Endothelial cell of umbilical vein (primary cell): Measurements from ENCODE around the gene ZFYVE28. TPM values are rescaled to one million over a fixed set of nuclear protein-coding genes. Genes with fewer than 3 reads are reported as not detected.

ENCODE experiments used
- BruUV-seq: library from RNA; stranded (reverse); fragments of 400-500 nt; replicated peaks from 2 replicates; lab custom pipeline; 2021; lab: Mats Ljungman, UMichigan
- CTCF ChIA-PET: fragments of 300-600, 350-600 bp; sonication (Branson Sonifier 250); formaldehyde crosslinking; loops from one replicate; lab custom pipeline; 2021; ENCODE audit warnings: antibody characterized with exemption, inconsistent platforms; lab: Charles Lee
- POLR2A ChIA-PET: fragments of 300-600, 350-600 bp; sonication (Branson Sonifier 250); formaldehyde crosslinking; loops from one replicate; lab custom pipeline; 2021; ENCODE audit warnings: antibody characterized with exemption, inconsistent platforms; lab: Charles Lee
- DNase-seq: peaks from one replicate; pipeline ENCODE4 v3.0.0-alpha.2; 2011; ENCODE audit warnings: low read depth, low spot score
- FAIRE-seq: peaks from 2 replicates; lab custom pipeline; 2011; peaks lifted over from hg19 to GRCh38; lab: Jason Lieb, UNC
- H2AFZ ChIP-seq: 2 replicates; pipeline ENCODE4 v1.6.0; 2012; ENCODE audit warnings: low read depth, low read length, control low read depth, inconsistent platforms
- H3K27ac ChIP-seq: 2 replicates; pipeline ENCODE4 v1.5.1; 2011; ENCODE audit warnings: low read depth, mild to moderate bottlenecking, control low read depth, low read length, moderate library complexity; ENCODE audit not compliant: insufficient read depth
- H3K27me3 ChIP-seq, 2 experiments: 2 replicates each; pipeline versions ENCODE4 v1.6.0 to v1.6.1; 2011; ENCODE audit warnings: low read length in 2 of 2, mixed read lengths in 1 of 2; ENCODE audit not compliant: control insufficient read depth in 2 of 2, insufficient read depth in 2 of 2
- H3K36me3 ChIP-seq, 2 experiments: 2 replicates in 1 of 2; 3 replicates in 1 of 2; pipeline ENCODE4 v1.5.1; 2011; ENCODE audit warnings: low read length in 2 of 2, mild to moderate bottlenecking in 1 of 2, moderate library complexity in 1 of 2; ENCODE audit not compliant: control insufficient read depth in 2 of 2, insufficient read depth in 2 of 2; ENCODE audit errors: extremely low read depth in 1 of 2
- H3K4me1 ChIP-seq: 3 replicates; pipeline ENCODE4 v1.5.1; 2011; ENCODE audit warnings: mild to moderate bottlenecking, low read length; ENCODE audit not compliant: control insufficient read depth, insufficient read depth; ENCODE audit errors: extremely low read depth
- H3K4me2 ChIP-seq: 2 replicates; pipeline ENCODE4 v1.6.1; 2011; ENCODE audit warnings: low read length, control low read depth, mixed read lengths; ENCODE audit not compliant: insufficient read depth
- H3K4me3 ChIP-seq, 3 experiments: fragments of 200-600 bp in 1 of 3; sonication (generic), shearing (Covaris generic) in 1 of 3; replicated peaks in 1 of 3; 2 replicates each; pipeline ENCODE4 v1.5.1; 2011 to 2016; ENCODE audit warnings: control low read depth in 3 of 3, low read length in 3 of 3, mild to moderate bottlenecking in 2 of 3, inconsistent platforms in 1 of 3, low read depth in 1 of 3, moderate library complexity in 1 of 3; ENCODE audit not compliant: insufficient read depth in 1 of 3
- H3K79me2 ChIP-seq: 2 replicates; pipeline ENCODE4 v1.6.0; 2012; ENCODE audit warnings: low read length, inconsistent platforms; ENCODE audit not compliant: control insufficient read depth, insufficient read depth
- H3K9ac ChIP-seq: replicated peaks from 2 replicates; pipeline ENCODE3; 2011; ENCODE audit warnings: low read length, control low read depth; ENCODE audit not compliant: insufficient read depth; ENCODE audit errors: extremely low read depth
- H3K9me1 ChIP-seq: replicated peaks from 3 replicates; pipeline ENCODE4 v1.6.0; 2011; ENCODE audit warnings: mild to moderate bottlenecking, low read length; ENCODE audit not compliant: control insufficient read depth, insufficient read depth; ENCODE audit errors: extremely low read depth
- H3K9me3 ChIP-seq: replicated peaks from 2 replicates; pipeline ENCODE4 v1.5.1; 2012; ENCODE audit warnings: low read length, inconsistent platforms; ENCODE audit not compliant: control insufficient read depth, insufficient read depth
- H4K20me1 ChIP-seq: replicated peaks from 2 replicates; pipeline ENCODE3; 2011; ENCODE audit warnings: mild to moderate bottlenecking, low read length; ENCODE audit not compliant: control insufficient read depth, insufficient read depth; ENCODE audit errors: extremely low read depth
- CTCF ChIP-seq, 2 donors: IDR thresholded peaks; 1 replicate in 1 of 2; 2 replicates in 1 of 2; pipeline ENCODE4 v1.5.1; 2011; ENCODE audit warnings: low read length in 2 of 2, mild to moderate bottlenecking in 2 of 2, moderate library complexity in 2 of 2, control low read depth in 1 of 2, inconsistent platforms in 1 of 2, low read depth in 1 of 2; ENCODE audit not compliant: insufficient read depth in 1 of 2; ENCODE audit errors: extremely low read depth in 1 of 2
- EZH2 ChIP-seq: IDR thresholded peaks from 2 replicates; pipeline ENCODE4 v1.6.1; 2012; ENCODE audit warnings: borderline replicate concordance, low read depth, mild to moderate bottlenecking, moderate library complexity, low read length, inconsistent platforms; ENCODE audit not compliant: severe bottlenecking
- FOS ChIP-seq: IDR thresholded peaks from 2 replicates; pipeline ENCODE4 v1.6.1; 2011; ENCODE audit warnings: mild to moderate bottlenecking, low read length, moderate library complexity, borderline replicate concordance; ENCODE audit not compliant: insufficient read depth
- GATA2 ChIP-seq: IDR thresholded peaks from 2 replicates; pipeline ENCODE4 v1.7.0; 2011; ENCODE audit warnings: low read depth, mild to moderate bottlenecking, moderate library complexity, mixed read lengths, low read length; ENCODE audit not compliant: insufficient read length, insufficient read depth
- JUN ChIP-seq: IDR thresholded peaks from 2 replicates; pipeline ENCODE4 v1.6.1; 2011; ENCODE audit warnings: borderline replicate concordance, low read depth; ENCODE audit not compliant: insufficient read length, insufficient read depth
- MYC ChIP-seq: IDR thresholded peaks from one replicate; pipeline ENCODE4 v1.6.1; 2011; ENCODE audit warnings: mild to moderate bottlenecking, low read depth, low read length
- POLR2A ChIP-seq: IDR thresholded peaks from 2 replicates; pipeline ENCODE4 v1.6.1; 2012; ENCODE audit warnings: low read depth, mild to moderate bottlenecking, control low read depth, low read length
- POLR2AphosphoS5 ChIP-seq: IDR thresholded peaks from 2 replicates; pipeline ENCODE4 v1.6.1; 2012; ENCODE audit warnings: low read depth, mild to moderate bottlenecking, control low read depth, low read length, moderate library complexity; ENCODE audit not compliant: insufficient read depth
- dilution Hi-C: fragments of 300-500 bp; cut with MboI; formaldehyde crosslinking; loops from one replicate; pipeline ENCODE4 v1.15.0; 2019; ENCODE audit warnings: low sequenced_read_pairs; ENCODE audit not compliant: extremely low pct_ligation_motif_present
- intact Hi-C: fragments of 100-400 bp; cut with micrococcal nuclease; formaldehyde crosslinking; loops from one replicate; pipeline ENCODE4 v1.10.0; 2022
- polyA plus RNA-seq, 4 experiments: library from polyadenylated mRNA; depleted of rRNA in 3 of 4; stranded (reverse) in 3 of 4; unstranded in 1 of 4; fragments of >200 nt; gene quantifications; 2 replicates each; pipeline versions ENCODE4 v1.2.1 to v1.2.3, GENCODE V29; 2011 to 2012; ENCODE audit warnings: missing spikeins in 1 of 4
- total RNA-seq: library from RNA; stranded (reverse); gene quantifications from 2 replicates; pipeline ENCODE4 v1.2.3, GENCODE V29; 2021
- TF ChIP-seq, protein P1 (sequence below): IDR thresholded peaks from 2 replicates; pipeline ENCODE4 v1.6.1; 2011; ENCODE audit not compliant: insufficient read depth, insufficient read length

Gene ZFYVE28
- total and polyA plus RNA-seq, 2 donors (not counting 3 experiments of a cell fraction or from before 2014, with no cell fraction given): 5.8 to 7.1 TPM

GRCh38 chr4:2384245-2384644 is 34.2 kb downstream of the ZFYVE28 start:
- CTCF ChIA-PET: no interaction called here
- DNase-seq (no peak), FAIRE-seq (no peak)
- no peaks in the 10 kb centered on the region for H3K36me3 ChIP-seq
- no peaks in the 10 kb centered on the region for H4K20me1 ChIP-seq
- intact Hi-C loops (no loop called here), dilution Hi-C loops (no loop called here)
- H2AFZ ChIP-seq: no peak overlapping the region
- no peak overlapping the region for H3K9ac ChIP-seq
- H3K9me3 ChIP-seq: no peaks in the 10 kb centered on the region
- POLR2A ChIA-PET: no interaction called here
- no peaks in the 10 kb centered on the region for H3K9me1 ChIP-seq
- no peak overlapping the region for H3K4me2 ChIP-seq
- H3K27ac ChIP-seq: no peak overlapping the region
- no peaks in the 10 kb centered on the region for H3K4me1 ChIP-seq
- TF ChIP-seq POLR2AphosphoS5: no peak
- no peak for TF ChIP-seq JUN
- no peak for TF ChIP-seq EZH2
- TF ChIP-seq MYC: no peak
- TF ChIP-seq, protein P1, sequence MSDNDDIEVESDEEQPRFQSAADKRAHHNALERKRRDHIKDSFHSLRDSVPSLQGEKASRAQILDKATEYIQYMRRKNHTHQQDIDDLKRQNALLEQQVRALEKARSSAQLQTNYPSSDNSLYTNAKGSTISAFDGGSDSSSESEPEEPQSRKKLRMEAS: no peak
- no peak for TF ChIP-seq CTCF (IDR thresholded peaks at IDR 0.05; ENCODE audit: extremely low read depth in 1 of 2, insufficient read depth in 1 of 2, low read depth in 1 of 2, low read length in 2 of 2)
- TF ChIP-seq GATA2: no peak
- no peak for TF ChIP-seq POLR2A
- no peak for TF ChIP-seq FOS
- no peaks in the 10 kb centered on the region for H3K27me3 ChIP-seq
- BruUV-seq: no TSS peak
- no peak overlapping the region for H3K4me3 ChIP-seq
- no peaks in the 10 kb centered on the region for H3K79me2 ChIP-seq
